Mammary epithelial cell (primary cell): ENCODE results near the gene CROT.

ENCODE experiments used
- CTCF ChIP-seq, 2 donors: IDR thresholded peaks in 1 of 2; conservative IDR thresholded peaks in 1 of 2; 2 replicates each; pipeline ENCODE4 v1.5.1; 2011 to 2012; ENCODE audit warnings: inconsistent platforms in 2 of 2, low read length in 2 of 2, mild to moderate bottlenecking in 2 of 2, control low read depth in 1 of 2, low read depth in 1 of 2; ENCODE audit not compliant: insufficient read depth in 1 of 2; ENCODE audit errors: extremely low read depth in 1 of 2
- EZH2 ChIP-seq: IDR thresholded peaks from 2 replicates; pipeline ENCODE4 v1.6.1; 2012; ENCODE audit warnings: low read length, inconsistent platforms, borderline replicate concordance

GRCh38 chr7:87370660-87371180 is 25.3 kb downstream of the CROT start:
- TF ChIP-seq CTCF (conservative IDR thresholded peaks at IDR 0.05 in 1 of 2, IDR thresholded peaks at IDR 0.05 in 1 of 2; ENCODE audit: extremely low read depth in 1 of 2, insufficient read depth in 1 of 2, low read depth in 1 of 2, low read length in 2 of 2) = no peak
- no peak for TF ChIP-seq EZH2
